GM06990 (cell line): ENCODE data around the gene GAA.

Source experiments
- DNase-seq: peaks from one replicate; pipeline ENCODE4 v3.0.0-alpha.2; 2011; ENCODE audit not compliant: insufficient read length; ENCODE audit errors: extremely low read depth
- H3K27me3 ChIP-seq: replicated peaks from 2 replicates; pipeline ENCODE4 v1.6.0; 2011; ENCODE audit warnings: low read length; ENCODE audit not compliant: control insufficient read depth, insufficient read depth
- H3K36me3 ChIP-seq: 2 replicates; pipeline ENCODE4 v1.5.1; 2011; ENCODE audit warnings: low read length; ENCODE audit not compliant: control insufficient read depth, insufficient read depth
- H3K4me3 ChIP-seq: replicated peaks from 2 replicates; pipeline ENCODE4 v1.5.1; 2011; ENCODE audit warnings: low read depth, mild to moderate bottlenecking, control low read depth, low read length
- CTCF ChIP-seq: IDR thresholded peaks from 2 replicates; pipeline ENCODE4 v1.5.1; 2011; ENCODE audit warnings: low read length, control low read depth, mild to moderate bottlenecking, inconsistent platforms; ENCODE audit not compliant: insufficient read depth, poor library complexity, severe bottlenecking

The GAA gene

GRCh38 chr17:80137131-80137530 lies 35.8 kb downstream of the GAA start:
- H3K36me3 ChIP-seq, result peaks cover 30% of the 10 kb centered on the region

GRCh38 chr17:80138856-80139426 lies 37.6 kb downstream of the GAA start:
- H3K27me3 ChIP-seq, result no peaks in the 10 kb centered on the region
- no peak for TF ChIP-seq CTCF
- DNase-seq, result no peak
- H3K36me3 ChIP-seq, result peaks cover 28% of the 10 kb centered on the region
- H3K4me3 ChIP-seq, result no peak overlapping the region

More at GRCh38 chr17:80137131-80137530, 35.8 kb downstream of the GAA start:
- no peak for TF ChIP-seq CTCF
- no peak overlapping the region for H3K4me3 ChIP-seq
- no peak for DNase-seq
- H3K27me3 ChIP-seq, result no peaks in the 10 kb centered on the region

- no peak overlapping the region for H3K4me3 ChIP-seq
- H3K27me3 ChIP-seq, result no peaks in the 10 kb centered on the region
- TF ChIP-seq CTCF, result no peak
- H3K36me3 ChIP-seq, result peaks cover 24% of the 10 kb centered on the region
- no peak for DNase-seq
These were observed 40.2 kb downstream of the GAA start for GRCh38 chr17:80141463-80142165.

- H3K27me3 ChIP-seq, result no peaks in the 10 kb centered on the region
- H3K4me3 ChIP-seq, result no peak overlapping the region
- no peak for TF ChIP-seq CTCF
- DNase-seq, result no peak
- H3K36me3 ChIP-seq, result peaks cover 20% of the 10 kb centered on the region
These were observed 41.5 kb downstream of the GAA start for GRCh38 chr17:80142929-80143328.

- H3K4me3 ChIP-seq, result peak overlapping the region; percentile 95
- no peak for TF ChIP-seq CTCF
- H3K36me3 ChIP-seq, result peaks cover 10% of the 10 kb centered on the region
- H3K27me3 ChIP-seq, result no peaks in the 10 kb centered on the region
- no peak for DNase-seq
These were observed 44.0 kb downstream of the GAA start for GRCh38 chr17:80145076-80146075.
